GM10266 (cell line): Measurements from ENCODE around the gene TIGD2.

ENCODE experiments used
- DNase-seq: peaks from one replicate; pipeline ENCODE4 v3.0.0; 2012; ENCODE audit errors: extremely low spot score
- CTCF ChIP-seq: IDR thresholded peaks from 2 replicates; pipeline ENCODE4 v1.5.1; 2012; ENCODE audit warnings: mild to moderate bottlenecking, low read depth; ENCODE audit not compliant: control insufficient read depth, insufficient read depth; ENCODE audit errors: missing control alignments

The TIGD2 gene

GRCh38 chr4:89119166-89119565 is 7.8 kb downstream of the TIGD2 start:
- TF ChIP-seq CTCF = no peak
- DNase-seq = no peak

- no peak for TF ChIP-seq CTCF
- no peak for DNase-seq
Measured at GRCh38 chr4:89119836-89120235, 8.5 kb downstream of the TIGD2 start.

GRCh38 chr4:89121387-89122068 is 10.2 kb downstream of the TIGD2 start:
- no peak for DNase-seq
- no peak for TF ChIP-seq CTCF

GRCh38 chr4:89123451-89123851 is 12.1 kb downstream of the TIGD2 start:
- TF ChIP-seq CTCF = no peak
- DNase-seq = no peak

- DNase-seq = no peak
- TF ChIP-seq CTCF = no peak
Measured at GRCh38 chr4:89125901-89126782, 14.8 kb downstream of the TIGD2 start.

GRCh38 chr4:89129080-89129640 is 17.8 kb downstream of the TIGD2 start:
- DNase-seq = no peak
- no peak for TF ChIP-seq CTCF
